ENCODE measurements around the gene IMMP2L. TPM values are rescaled to one million over a fixed set of nuclear protein-coding genes. Genes with fewer than 3 reads are reported as not detected.

The IMMP2L gene
- total RNA-seq, 1 experiment from 2014 or later = 13.6 TPM

GRCh38 chr7:110760341-110760740, 802.0 kb downstream of the IMMP2L start (continued):
- TF ChIP-seq FOXP4 (CRISPR knock-in tag; IDR thresholded peaks at IDR 0.05) = no peak
- TF ChIP-seq ZBTB21 (CRISPR knock-in tag; IDR thresholded peaks at IDR 0.05; ENCODE audit: borderline replicate concordance) = no peak
- TF ChIP-seq ZNF219 (CRISPR knock-in tag; IDR thresholded peaks at IDR 0.05; ENCODE audit: borderline replicate concordance) = no peak
- TF ChIP-seq, protein P1, sequence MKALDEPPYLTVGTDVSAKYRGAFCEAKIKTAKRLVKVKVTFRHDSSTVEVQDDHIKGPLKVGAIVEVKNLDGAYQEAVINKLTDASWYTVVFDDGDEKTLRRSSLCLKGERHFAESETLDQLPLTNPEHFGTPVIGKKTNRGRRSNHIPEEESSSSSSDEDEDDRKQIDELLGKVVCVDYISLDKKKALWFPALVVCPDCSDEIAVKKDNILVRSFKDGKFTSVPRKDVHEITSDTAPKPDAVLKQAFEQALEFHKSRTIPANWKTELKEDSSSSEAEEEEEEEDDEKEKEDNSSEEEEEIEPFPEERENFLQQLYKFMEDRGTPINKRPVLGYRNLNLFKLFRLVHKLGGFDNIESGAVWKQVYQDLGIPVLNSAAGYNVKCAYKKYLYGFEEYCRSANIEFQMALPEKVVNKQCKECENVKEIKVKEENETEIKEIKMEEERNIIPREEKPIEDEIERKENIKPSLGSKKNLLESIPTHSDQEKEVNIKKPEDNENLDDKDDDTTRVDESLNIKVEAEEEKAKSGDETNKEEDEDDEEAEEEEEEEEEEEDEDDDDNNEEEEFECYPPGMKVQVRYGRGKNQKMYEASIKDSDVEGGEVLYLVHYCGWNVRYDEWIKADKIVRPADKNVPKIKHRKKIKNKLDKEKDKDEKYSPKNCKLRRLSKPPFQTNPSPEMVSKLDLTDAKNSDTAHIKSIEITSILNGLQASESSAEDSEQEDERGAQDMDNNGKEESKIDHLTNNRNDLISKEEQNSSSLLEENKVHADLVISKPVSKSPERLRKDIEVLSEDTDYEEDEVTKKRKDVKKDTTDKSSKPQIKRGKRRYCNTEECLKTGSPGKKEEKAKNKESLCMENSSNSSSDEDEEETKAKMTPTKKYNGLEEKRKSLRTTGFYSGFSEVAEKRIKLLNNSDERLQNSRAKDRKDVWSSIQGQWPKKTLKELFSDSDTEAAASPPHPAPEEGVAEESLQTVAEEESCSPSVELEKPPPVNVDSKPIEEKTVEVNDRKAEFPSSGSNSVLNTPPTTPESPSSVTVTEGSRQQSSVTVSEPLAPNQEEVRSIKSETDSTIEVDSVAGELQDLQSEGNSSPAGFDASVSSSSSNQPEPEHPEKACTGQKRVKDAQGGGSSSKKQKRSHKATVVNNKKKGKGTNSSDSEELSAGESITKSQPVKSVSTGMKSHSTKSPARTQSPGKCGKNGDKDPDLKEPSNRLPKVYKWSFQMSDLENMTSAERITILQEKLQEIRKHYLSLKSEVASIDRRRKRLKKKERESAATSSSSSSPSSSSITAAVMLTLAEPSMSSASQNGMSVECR (CRISPR knock-in tag; IDR thresholded peaks at IDR 0.05; ENCODE audit: borderline replicate concordance) = no peak
- TF ChIP-seq, protein P2, sequence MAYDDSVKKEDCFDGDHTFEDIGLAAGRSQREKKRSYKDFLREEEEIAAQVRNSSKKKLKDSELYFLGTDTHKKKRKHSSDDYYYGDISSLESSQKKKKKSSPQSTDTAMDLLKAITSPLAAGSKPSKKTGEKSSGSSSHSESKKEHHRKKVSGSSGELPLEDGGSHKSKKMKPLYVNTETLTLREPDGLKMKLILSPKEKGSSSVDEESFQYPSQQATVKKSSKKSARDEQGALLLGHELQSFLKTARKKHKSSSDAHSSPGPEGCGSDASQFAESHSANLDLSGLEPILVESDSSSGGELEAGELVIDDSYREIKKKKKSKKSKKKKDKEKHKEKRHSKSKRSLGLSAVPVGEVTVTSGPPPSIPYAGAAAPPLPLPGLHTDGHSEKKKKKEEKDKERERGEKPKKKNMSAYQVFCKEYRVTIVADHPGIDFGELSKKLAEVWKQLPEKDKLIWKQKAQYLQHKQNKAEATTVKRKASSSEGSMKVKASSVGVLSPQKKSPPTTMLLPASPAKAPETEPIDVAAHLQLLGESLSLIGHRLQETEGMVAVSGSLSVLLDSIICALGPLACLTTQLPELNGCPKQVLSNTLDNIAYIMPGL (CRISPR knock-in tag; IDR thresholded peaks at IDR 0.05) = no peak
- TF ChIP-seq, protein P3, sequence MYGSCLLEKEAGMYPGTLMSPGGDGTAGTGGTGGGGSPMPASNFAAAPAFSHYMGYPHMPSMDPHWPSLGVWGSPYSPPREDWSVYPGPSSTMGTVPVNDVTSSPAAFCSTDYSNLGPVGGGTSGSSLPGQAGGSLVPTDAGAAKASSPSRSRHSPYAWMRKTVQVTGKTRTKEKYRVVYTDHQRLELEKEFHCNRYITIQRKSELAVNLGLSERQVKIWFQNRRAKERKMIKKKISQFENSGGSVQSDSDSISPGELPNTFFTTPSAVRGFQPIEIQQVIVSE (CRISPR knock-in tag; IDR thresholded peaks at IDR 0.05; ENCODE audit: borderline replicate concordance) = no peak

GRCh38 chr7:110759069-110759468, 803.2 kb downstream of the IMMP2L start:
- TF ChIP-seq ATF1 (CRISPR knock-in tag; IDR thresholded peaks at IDR 0.05) (no peak), MLX (CRISPR knock-in tag; IDR thresholded peaks at IDR 0.05) (no peak), ZNF219 (CRISPR knock-in tag; IDR thresholded peaks at IDR 0.05; ENCODE audit: borderline replicate concordance) (no peak), ATF6 (CRISPR knock-in tag; IDR thresholded peaks at IDR 0.05) (no peak), SP1 (CRISPR knock-in tag; conservative IDR thresholded peaks at IDR 0.05) (no peak), CREM (CRISPR knock-in tag; IDR thresholded peaks at IDR 0.05) (no peak), USF2 (CRISPR knock-in tag; IDR thresholded peaks at IDR 0.05) (no peak)
- TF ChIP-seq, protein P4, sequence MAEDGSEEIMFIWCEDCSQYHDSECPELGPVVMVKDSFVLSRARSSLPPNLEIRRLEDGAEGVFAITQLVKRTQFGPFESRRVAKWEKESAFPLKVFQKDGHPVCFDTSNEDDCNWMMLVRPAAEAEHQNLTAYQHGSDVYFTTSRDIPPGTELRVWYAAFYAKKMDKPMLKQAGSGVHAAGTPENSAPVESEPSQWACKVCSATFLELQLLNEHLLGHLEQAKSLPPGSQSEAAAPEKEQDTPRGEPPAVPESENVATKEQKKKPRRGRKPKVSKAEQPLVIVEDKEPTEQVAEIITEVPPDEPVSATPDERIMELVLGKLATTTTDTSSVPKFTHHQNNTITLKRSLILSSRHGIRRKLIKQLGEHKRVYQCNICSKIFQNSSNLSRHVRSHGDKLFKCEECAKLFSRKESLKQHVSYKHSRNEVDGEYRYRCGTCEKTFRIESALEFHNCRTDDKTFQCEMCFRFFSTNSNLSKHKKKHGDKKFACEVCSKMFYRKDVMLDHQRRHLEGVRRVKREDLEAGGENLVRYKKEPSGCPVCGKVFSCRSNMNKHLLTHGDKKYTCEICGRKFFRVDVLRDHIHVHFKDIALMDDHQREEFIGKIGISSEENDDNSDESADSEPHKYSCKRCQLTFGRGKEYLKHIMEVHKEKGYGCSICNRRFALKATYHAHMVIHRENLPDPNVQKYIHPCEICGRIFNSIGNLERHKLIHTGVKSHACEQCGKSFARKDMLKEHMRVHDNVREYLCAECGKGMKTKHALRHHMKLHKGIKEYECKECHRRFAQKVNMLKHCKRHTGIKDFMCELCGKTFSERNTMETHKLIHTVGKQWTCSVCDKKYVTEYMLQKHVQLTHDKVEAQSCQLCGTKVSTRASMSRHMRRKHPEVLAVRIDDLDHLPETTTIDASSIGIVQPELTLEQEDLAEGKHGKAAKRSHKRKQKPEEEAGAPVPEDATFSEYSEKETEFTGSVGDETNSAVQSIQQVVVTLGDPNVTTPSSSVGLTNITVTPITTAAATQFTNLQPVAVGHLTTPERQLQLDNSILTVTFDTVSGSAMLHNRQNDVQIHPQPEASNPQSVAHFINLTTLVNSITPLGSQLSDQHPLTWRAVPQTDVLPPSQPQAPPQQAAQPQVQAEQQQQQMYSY (CRISPR knock-in tag; IDR thresholded peaks at IDR 0.05) = no peak
- Mint-ChIP-seq H3K4me3 (no peak overlapping the region), H3K9me3 (no peaks in the 10 kb centered on the region), H3K27me3 (ENCODE audit: low read depth) (no peaks in the 10 kb centered on the region), H3K27ac (no peak overlapping the region), H3K4me1 (peaks cover 10% of the 10 kb centered on the region), H3K36me3 (no peaks in the 10 kb centered on the region)
- no peak for DNase-seq (ENCODE audit: low spot score)
- no peak for ATAC-seq
- ChIA-PET CTCF (no interaction called here), POLR2A (no interaction called here)

Data from WTC11 (cell line).